B cell (primary cell): ENCODE measurements around the gene TRIM44.

Source experiments
- CTCF ChIP-seq: fragments of 200-600 bp; IDR thresholded peaks from one replicate; pipeline ENCODE4 v1.8.0; 2022; ENCODE audit warnings: antibody characterized with exemption, mild to moderate bottlenecking
- EZH2 ChIP-seq: IDR thresholded peaks from 2 replicates; pipeline ENCODE4 v1.6.1; 2012; ENCODE audit warnings: borderline replicate concordance, low read depth, mild to moderate bottlenecking, moderate library complexity, low read length; ENCODE audit not compliant: insufficient read depth, poor library complexity, severe bottlenecking

- TF ChIP-seq CTCF (no peak), EZH2 (no peak)
These were observed 163.4 kb downstream of the TRIM44 start for GRCh38 chr11:35826006-35826405.
